Activated CD4-positive, alpha-beta memory T cell treated with anti-CD3 and anti-CD28 coated beads, Interleukin-2, amount 10 ng/mL, durations not matched to agents 7 days and 5 days (primary cell): ENCODE data around the gene SPDYE18. TPM values are rescaled to one million over a fixed set of nuclear protein-coding genes. Genes with fewer than 3 reads are reported as not detected.
"Not testable (repeated sequence)": the region's sequence is repeated elsewhere in the genome, so short reads cannot be mapped to it uniquely, and the experiment has no call there.

Experiments used
- CTCF ChIA-PET: fragments of 350-600 bp; sonication (Branson Sonifier 250); formaldehyde crosslinking; loops from one replicate; lab custom pipeline; 2021; ENCODE audit warnings: antibody characterized with exemption, inconsistent platforms; lab: Charles Lee
- POLR2A ChIA-PET: fragments of 350-600 bp; sonication (Branson Sonifier 250); formaldehyde crosslinking; loops from one replicate; lab custom pipeline; 2021; ENCODE audit warnings: antibody characterized with exemption; lab: Charles Lee
- DNase-seq: peaks from one replicate; pipeline ENCODE4 v3.0.0-alpha.2; 2020
- H3K27ac Mint-ChIP-seq: one replicate; pipeline ENCODE4 v1.8.0; 2021; ENCODE audit warnings: mild to moderate bottlenecking, mixed read lengths
- H3K27me3 Mint-ChIP-seq: one replicate; pipeline ENCODE4 v1.8.0; 2021; ENCODE audit warnings: mixed read lengths
- H3K36me3 Mint-ChIP-seq: one replicate; pipeline ENCODE4 v1.8.0; 2021; ENCODE audit warnings: low read depth, mixed read lengths
- H3K4me1 Mint-ChIP-seq: one replicate; pipeline ENCODE4 v1.8.0; 2021; ENCODE audit warnings: mixed read lengths
- H3K4me3 Mint-ChIP-seq: one replicate; pipeline ENCODE4 v1.8.0; 2021; ENCODE audit warnings: mild to moderate bottlenecking, mixed read lengths
- H3K9me3 Mint-ChIP-seq: one replicate; pipeline ENCODE4 v1.8.0; 2021; ENCODE audit warnings: mixed read lengths
- total RNA-seq, 2 experiments: library from RNA; stranded (reverse); gene quantifications; one replicate each; pipeline ENCODE4 v1.2.3, GENCODE V29; 2021

The SPDYE18 gene
- total RNA-seq, 2 experiments from 2014 or later: 1.0 to 1.4 TPM

- H3K4me1 Mint-ChIP-seq: peaks cover 16% of the 10 kb centered on the region
- POLR2A ChIA-PET, DNase-seq, H3K9me3 Mint-ChIP-seq, H3K27me3 Mint-ChIP-seq, H3K27ac Mint-ChIP-seq, H3K4me3 Mint-ChIP-seq, CTCF ChIA-PET: not testable (repeated sequence)
- peaks cover 38% of the 10 kb centered on the region for H3K36me3 Mint-ChIP-seq
Observed at GRCh38 chr7:77071108-77071507, 8.8 kb upstream of the SPDYE18 start.

DNA sequence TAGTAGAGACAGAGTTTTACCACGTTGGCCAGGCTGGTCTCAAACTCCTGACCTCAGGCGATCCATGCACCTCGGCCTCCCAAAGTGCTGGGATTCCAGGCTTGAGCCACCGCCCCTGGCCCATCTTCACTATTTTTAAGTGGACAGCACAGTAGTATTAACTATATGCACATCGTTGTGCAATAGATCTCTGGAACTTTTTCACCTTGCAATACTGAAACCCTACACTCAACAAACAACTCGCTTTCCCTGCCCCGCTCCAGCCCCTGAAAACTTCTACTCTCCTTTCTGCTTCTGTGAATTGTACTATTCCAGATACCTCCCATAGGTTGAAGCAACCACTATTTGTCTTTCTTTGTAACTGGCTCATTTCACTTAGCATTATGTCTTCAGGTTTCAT is 3.5 kb upstream of the SPDYE18 start:
- Mint-ChIP-seq H3K36me3 (peaks cover 19% of the 10 kb centered on the region), H3K4me1 (peaks cover 12% of the 10 kb centered on the region)
- H3K4me3 Mint-ChIP-seq, H3K27ac Mint-ChIP-seq, DNase-seq, CTCF ChIA-PET, H3K27me3 Mint-ChIP-seq, H3K9me3 Mint-ChIP-seq, POLR2A ChIA-PET: not testable (repeated sequence)

DNA sequence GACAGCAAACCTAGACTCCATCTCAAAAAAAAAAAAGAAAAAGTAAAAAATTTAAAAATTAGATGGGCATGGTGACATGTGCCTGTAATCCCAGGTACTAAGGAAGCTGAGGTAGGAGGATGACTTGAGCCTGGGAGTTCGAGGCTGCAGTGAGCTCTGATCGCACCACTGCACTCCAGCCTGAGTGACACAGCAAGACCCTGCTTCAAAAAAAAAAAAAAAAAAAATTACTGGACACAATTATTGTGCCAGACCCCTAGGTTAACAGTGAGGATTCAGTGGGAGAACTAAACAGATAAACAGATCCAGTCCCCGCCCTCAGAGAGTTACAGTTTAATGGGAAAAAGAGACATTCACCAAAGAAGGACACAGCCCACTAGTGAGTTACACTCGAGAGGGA is 1.4 kb upstream of the SPDYE18 start:
- H3K4me1 Mint-ChIP-seq, H3K9me3 Mint-ChIP-seq, H3K4me3 Mint-ChIP-seq, H3K27ac Mint-ChIP-seq, H3K27me3 Mint-ChIP-seq, DNase-seq, POLR2A ChIA-PET, CTCF ChIA-PET, H3K36me3 Mint-ChIP-seq: not testable (repeated sequence)

DNA sequence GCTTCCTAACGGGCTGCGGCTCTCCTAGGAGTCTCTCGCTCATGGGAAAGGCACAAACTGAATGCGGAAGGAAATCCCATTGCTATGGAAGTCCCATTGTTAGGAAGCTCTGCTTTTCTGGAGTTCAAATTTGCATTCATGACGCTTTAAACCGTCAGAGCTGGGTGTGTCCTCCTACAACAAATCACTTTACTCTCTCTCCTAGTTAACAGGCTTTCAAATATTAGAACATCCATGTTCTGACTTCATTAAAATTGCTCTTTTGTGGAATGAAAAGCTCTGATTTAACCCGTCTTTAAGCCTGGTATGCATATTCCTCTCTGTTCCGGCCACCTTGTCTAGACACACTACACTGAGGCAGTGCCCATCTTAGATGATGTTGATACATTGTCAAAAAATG is 30.1 kb downstream of the SPDYE18 start, which contains the start of gene SPDYE17:
TSS of gene SPDYE17 (minus strand) at position 101 of the 400 bp plus-strand sequence. CDS start 1,791 bp downstream, outside the sequence.
- H3K4me1 Mint-ChIP-seq, CTCF ChIA-PET, POLR2A ChIA-PET, H3K4me3 Mint-ChIP-seq, DNase-seq, H3K9me3 Mint-ChIP-seq, H3K27ac Mint-ChIP-seq, H3K27me3 Mint-ChIP-seq, H3K36me3 Mint-ChIP-seq: not testable (repeated sequence)

GRCh38 chr7:77026349-77026748 is 36.0 kb downstream of the SPDYE18 start:
- H3K27ac Mint-ChIP-seq, H3K36me3 Mint-ChIP-seq, CTCF ChIA-PET, POLR2A ChIA-PET, H3K9me3 Mint-ChIP-seq, H3K4me3 Mint-ChIP-seq, H3K27me3 Mint-ChIP-seq, H3K4me1 Mint-ChIP-seq, DNase-seq: not testable (repeated sequence)

- H3K27me3 Mint-ChIP-seq, H3K9me3 Mint-ChIP-seq, H3K36me3 Mint-ChIP-seq, CTCF ChIA-PET, H3K27ac Mint-ChIP-seq, H3K4me1 Mint-ChIP-seq, H3K4me3 Mint-ChIP-seq, DNase-seq, POLR2A ChIA-PET: not testable (repeated sequence)
Observed at GRCh38 chr7:77010074-77010680, 52.2 kb downstream of the SPDYE18 start.

DNA sequence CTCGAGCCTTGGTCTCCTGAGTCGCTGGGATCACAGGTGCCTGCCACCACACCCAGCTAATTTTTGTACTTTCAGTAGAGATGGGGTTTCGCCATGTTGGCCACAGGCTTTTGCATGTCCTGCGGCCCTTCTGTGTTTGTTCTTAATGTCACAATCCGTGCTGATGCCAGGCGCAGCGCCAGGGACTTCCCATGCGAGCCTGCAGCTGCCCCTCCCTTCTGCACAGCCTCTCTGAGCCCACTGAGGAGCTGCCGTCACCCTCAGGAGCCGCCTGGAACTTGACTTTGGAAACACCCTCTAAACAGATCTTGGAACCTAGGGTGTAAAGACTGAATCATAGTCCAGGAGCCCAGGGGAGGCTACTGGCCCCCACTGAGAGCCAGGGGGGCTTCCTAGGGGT is 54.4 kb downstream of the SPDYE18 start:
- POLR2A ChIA-PET, H3K4me3 Mint-ChIP-seq, H3K4me1 Mint-ChIP-seq, H3K27ac Mint-ChIP-seq, H3K27me3 Mint-ChIP-seq, H3K36me3 Mint-ChIP-seq, CTCF ChIA-PET, DNase-seq, H3K9me3 Mint-ChIP-seq: not testable (repeated sequence)

DNA sequence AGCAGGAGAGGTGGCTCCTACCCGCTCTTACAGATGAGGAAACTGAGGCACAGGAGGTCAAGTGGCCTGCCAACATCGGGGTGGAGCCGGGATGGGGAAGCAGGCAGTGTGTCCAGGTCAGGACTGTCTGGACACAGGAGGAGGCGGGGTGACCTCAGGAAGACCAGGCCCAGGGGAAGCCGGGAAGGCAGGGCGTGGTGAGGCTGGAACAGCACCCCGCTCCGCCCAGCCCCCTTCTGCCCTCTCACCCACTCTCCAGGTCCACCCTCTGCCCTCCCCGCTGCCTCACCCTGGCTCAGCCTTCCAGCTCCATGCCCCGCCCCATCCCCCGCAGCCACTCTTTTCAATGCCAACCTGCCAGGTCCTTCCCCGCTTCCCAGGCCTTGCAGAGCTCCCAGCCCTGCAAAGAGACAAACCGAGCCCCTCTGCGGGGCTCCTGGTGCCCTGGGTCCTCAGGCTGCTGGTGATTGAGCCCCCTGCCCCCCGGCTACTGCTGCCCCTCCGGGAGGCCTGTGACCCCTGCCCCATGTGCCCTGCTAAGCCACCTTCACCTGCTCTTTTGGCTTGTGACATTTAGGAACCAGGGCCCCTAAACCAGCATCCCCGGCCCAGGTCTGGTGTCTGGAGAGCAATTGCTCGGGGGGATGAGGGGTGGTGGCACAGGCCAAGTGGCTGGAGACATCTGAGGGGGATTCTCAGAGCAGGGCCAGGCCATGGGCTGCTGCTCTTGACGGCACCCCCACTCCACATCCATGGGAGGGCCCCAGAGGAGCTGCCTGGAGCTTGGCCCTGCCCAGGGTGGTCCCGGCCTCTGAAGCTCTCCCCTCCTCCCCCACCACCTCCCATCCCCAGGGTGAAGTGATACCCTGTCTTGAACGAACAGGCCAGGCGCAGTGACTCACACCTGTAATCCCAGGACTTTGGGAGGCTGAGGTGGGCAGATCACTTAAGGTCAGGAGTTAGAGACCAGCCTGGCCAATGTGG is 55.9 kb downstream of the SPDYE18 start:
- not testable (repeated sequence) for H3K9me3 Mint-ChIP-seq, H3K27ac Mint-ChIP-seq

GRCh38 chr7:77005461-77006057 is 56.8 kb downstream of the SPDYE18 start:
- DNase-seq, CTCF ChIA-PET, POLR2A ChIA-PET, H3K9me3 Mint-ChIP-seq, H3K4me3 Mint-ChIP-seq, H3K4me1 Mint-ChIP-seq, H3K27ac Mint-ChIP-seq, H3K36me3 Mint-ChIP-seq, H3K27me3 Mint-ChIP-seq: not testable (repeated sequence)

More for the DNA sequence above, 55.9 kb downstream of the SPDYE18 start:
- POLR2A ChIA-PET, H3K4me3 Mint-ChIP-seq, DNase-seq, CTCF ChIA-PET, H3K27me3 Mint-ChIP-seq, H3K36me3 Mint-ChIP-seq, H3K4me1 Mint-ChIP-seq: not testable (repeated sequence)

DNA sequence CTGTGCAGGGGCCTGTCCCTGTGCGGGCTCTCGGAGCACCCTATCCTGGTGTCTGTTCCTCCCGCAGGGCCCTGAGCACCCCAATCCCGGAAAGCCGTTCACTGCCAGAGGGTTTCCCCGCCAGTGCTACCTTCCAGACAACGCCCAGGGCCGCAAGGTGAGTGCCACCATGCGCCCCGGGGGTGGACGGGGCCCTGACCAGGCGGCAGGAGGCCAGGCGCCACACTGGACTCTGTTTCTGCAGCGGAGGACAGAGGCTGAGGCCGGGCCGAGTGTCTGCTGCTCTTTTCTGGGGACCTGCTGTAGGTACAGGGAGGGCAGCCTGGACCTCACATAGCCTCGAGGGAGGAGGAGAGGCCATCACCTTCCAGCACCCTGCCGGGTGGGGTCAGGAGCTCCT is 58.2 kb downstream of the SPDYE18 start:
- POLR2A ChIA-PET: not testable (repeated sequence)

DNA sequence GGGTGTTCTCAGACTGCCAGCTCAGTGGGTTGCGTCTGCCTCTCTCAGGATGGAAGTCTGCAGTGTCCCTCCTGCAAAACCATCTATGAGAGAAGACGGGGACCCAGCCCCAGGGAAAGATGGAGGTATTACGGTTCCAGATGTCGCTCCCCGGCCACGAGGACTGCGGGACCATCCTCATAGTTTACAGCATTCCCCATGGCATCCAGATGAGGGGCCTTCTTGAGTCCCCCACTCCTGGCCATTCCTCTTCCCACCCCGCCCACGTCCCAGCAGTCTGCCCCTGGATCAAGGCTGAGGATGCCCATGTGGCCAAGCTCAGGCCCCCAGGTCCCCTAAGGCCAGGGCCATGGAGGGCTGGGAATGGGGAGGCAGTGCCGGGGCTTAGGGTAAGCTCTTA is 59.1 kb downstream of the SPDYE18 start:
- DNase-seq, H3K4me1 Mint-ChIP-seq, CTCF ChIA-PET, H3K9me3 Mint-ChIP-seq, H3K27ac Mint-ChIP-seq, H3K4me3 Mint-ChIP-seq, H3K36me3 Mint-ChIP-seq, POLR2A ChIA-PET, H3K27me3 Mint-ChIP-seq: not testable (repeated sequence)

More for the DNA sequence above, 58.2 kb downstream of the SPDYE18 start:
- CTCF ChIA-PET, DNase-seq, H3K36me3 Mint-ChIP-seq, H3K4me3 Mint-ChIP-seq, H3K27ac Mint-ChIP-seq, H3K9me3 Mint-ChIP-seq, H3K4me1 Mint-ChIP-seq, H3K27me3 Mint-ChIP-seq: not testable (repeated sequence)

GRCh38 chr7:77002678-77003233 is 59.6 kb downstream of the SPDYE18 start:
- DNase-seq, H3K36me3 Mint-ChIP-seq, H3K9me3 Mint-ChIP-seq, H3K4me3 Mint-ChIP-seq, H3K27ac Mint-ChIP-seq, POLR2A ChIA-PET, CTCF ChIA-PET, H3K4me1 Mint-ChIP-seq, H3K27me3 Mint-ChIP-seq: not testable (repeated sequence)

DNA sequence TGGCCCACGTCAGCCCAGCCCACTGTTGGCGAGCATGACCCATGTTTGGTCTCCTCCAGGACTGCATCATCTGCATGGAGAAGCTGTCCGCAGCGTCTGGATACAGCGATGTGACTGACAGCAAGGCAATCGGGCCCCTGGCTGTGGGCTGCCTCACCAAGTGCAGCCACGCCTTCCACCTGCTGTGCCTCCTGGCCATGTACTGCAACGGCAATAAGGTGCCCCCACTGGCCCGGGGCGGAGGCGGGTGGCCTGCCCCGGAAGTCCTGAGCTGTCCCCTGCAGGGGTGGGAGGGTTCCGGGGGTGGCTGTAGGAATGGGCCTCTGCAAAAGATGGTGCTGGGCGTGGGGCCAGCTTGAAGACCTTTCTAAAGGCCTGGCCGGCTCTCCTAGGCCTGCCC is 60.3 kb downstream of the SPDYE18 start:
- H3K4me1 Mint-ChIP-seq, CTCF ChIA-PET, H3K27ac Mint-ChIP-seq, H3K4me3 Mint-ChIP-seq, POLR2A ChIA-PET, H3K9me3 Mint-ChIP-seq, H3K27me3 Mint-ChIP-seq, DNase-seq, H3K36me3 Mint-ChIP-seq: not testable (repeated sequence)
